Activated T-cell treated with anti-CD3 and anti-CD28 coated beads for 48 hours (primary cell): ENCODE results near the gene RIPOR1.

Experiments used
- DNase-seq: peaks from one replicate; pipeline ENCODE4 v3.0.0-alpha.2; 2020; ENCODE audit warnings: low read depth

Gene RIPOR1

GRCh38 chr16:67560827-67561342 lies 32.3 kb downstream of the RIPOR1 start:
- DNase-seq, result no peak

GRCh38 chr16:67561501-67561823 lies 32.8 kb downstream of the RIPOR1 start:
- DNase-seq, result no peak

- peak; percentile 99 for DNase-seq
Measured at GRCh38 chr16:67561824-67562525, 33.3 kb downstream of the RIPOR1 start.

GRCh38 chr16:67562526-67562917 lies 33.9 kb downstream of the RIPOR1 start, which contains the start of gene CTCF:
Gene CTCF (plus strand): TSS chr16:67562526. CDS start chr16:67610833, 48,307 bp downstream.
- peak; percentile 83 for DNase-seq

GRCh38 chr16:67562918-67563707 lies 34.5 kb downstream of the RIPOR1 start:
- peak; percentile 54 for DNase-seq

- DNase-seq, result no peak
Measured at GRCh38 chr16:67563708-67564468, 35.3 kb downstream of the RIPOR1 start.

GRCh38 chr16:67565470-67566100 lies 37.0 kb downstream of the RIPOR1 start:
- no peak for DNase-seq

GRCh38 chr16:67571464-67571863 lies 42.8 kb downstream of the RIPOR1 start:
- DNase-seq, result no peak

GRCh38 chr16:67571981-67572431 lies 43.4 kb downstream of the RIPOR1 start:
- no peak for DNase-seq

- DNase-seq, result no peak
Measured at GRCh38 chr16:67579686-67580085, 51.1 kb downstream of the RIPOR1 start.

- DNase-seq, result no peak
Measured at GRCh38 chr16:67580202-67580601, 51.6 kb downstream of the RIPOR1 start.

- no peak for DNase-seq
Measured at GRCh38 chr16:67593288-67593687, 64.7 kb downstream of the RIPOR1 start.

GRCh38 chr16:67593701-67594100 lies 65.1 kb downstream of the RIPOR1 start:
- no peak for DNase-seq

GRCh38 chr16:67594256-67594915 lies 65.8 kb downstream of the RIPOR1 start:
- no peak for DNase-seq

- DNase-seq, result peak; percentile 3
Measured at GRCh38 chr16:67594956-67595355, 66.3 kb downstream of the RIPOR1 start.
